Spleen (tissue), 11 donors: ENCODE results near the gene FAM107B. TPM values are rescaled to one million over a fixed set of nuclear protein-coding genes. Genes with fewer than 3 reads are reported as not detected.

Source experiments
- DNase-seq: peaks from one replicate; pipeline ENCODE4 v3.0.0-alpha.2; 2020
- H3K27ac ChIP-seq, 8 donors: fragments of 200-600 bp; sonication (generic) in 7 of 8; 1 replicate in 4 of 8; 2 replicates in 4 of 8; pipeline versions ENCODE4 v1.5.0 to v1.8.0; 2016 to 2021; ENCODE audit warnings: inconsistent platforms in 4 of 8, mild to moderate bottlenecking in 4 of 8, moderate library complexity in 1 of 8
- H3K27me3 ChIP-seq, 7 donors: fragments of 200-600 bp; sonication (generic) in 6 of 7; replicated peaks in 1 of 7; 1 replicate in 4 of 7; 2 replicates in 3 of 7; pipeline versions ENCODE4 v1.5.0 to v1.8.0; 2016 to 2021; ENCODE audit warnings: inconsistent platforms in 3 of 7, mild to moderate bottlenecking in 1 of 7
- H3K36me3 ChIP-seq, 6 donors: fragments of 200-600 bp; sonication (generic) in 5 of 6; 1 replicate in 4 of 6; 2 replicates in 2 of 6; pipeline versions ENCODE4 v1.5.0 to v1.8.0; 2016 to 2021; ENCODE audit warnings: inconsistent platforms in 2 of 6
- H3K4me1 ChIP-seq, 6 donors: fragments of 200-600 bp; sonication (generic) in 5 of 6; 1 replicate in 3 of 6; 2 replicates in 3 of 6; pipeline versions ENCODE4 v1.5.0 to v1.8.0; 2016 to 2021; ENCODE audit warnings: inconsistent platforms in 3 of 6
- H3K4me3 ChIP-seq, 8 donors: fragments of 200-600 bp; sonication (generic) in 7 of 8; 1 replicate in 4 of 8; 2 replicates in 4 of 8; pipeline versions ENCODE4 v1.5.0 to v1.8.0; 2016 to 2021; ENCODE audit warnings: inconsistent platforms in 4 of 8, mild to moderate bottlenecking in 4 of 8, moderate library complexity in 2 of 8
- H3K9me3 ChIP-seq, 8 donors: fragments of 200-600 bp; sonication (generic) in 7 of 8; 1 replicate in 4 of 8; 2 replicates in 4 of 8; pipeline versions ENCODE4 v1.5.0 to v1.8.0; 2016 to 2021; ENCODE audit warnings: inconsistent platforms in 4 of 8
- CTCF ChIP-seq, 11 experiments: fragments of 200-600 bp in 7 of 11; fragments of 450-650 bp in 4 of 11; sonication (generic) in 4 of 11; IDR thresholded peaks in 8 of 11; conservative IDR thresholded peaks in 3 of 11; 1 replicate in 7 of 11; 2 replicates in 4 of 11; pipeline versions ENCODE4 v1.4.0 to v1.8.0; 2016 to 2021; ENCODE audit warnings: antibody characterized with exemption in 11 of 11, inconsistent platforms in 4 of 11, mild to moderate bottlenecking in 1 of 11
- POLR2A ChIP-seq, 3 donors: fragments of 450-650 bp; IDR thresholded peaks; one replicate each; pipeline ENCODE4 v1.5.1; 2017; ENCODE audit warnings: antibody characterized with exemption in 3 of 3, mild to moderate bottlenecking in 1 of 3
- POLR2AphosphoS5 ChIP-seq, 3 donors: sonication (generic); formaldehyde crosslinking; IDR thresholded peaks; one replicate each; pipeline ENCODE4 v1.5.1; 2017; ENCODE audit warnings: antibody characterized with exemption in 3 of 3
- WGBS, 5 donors: extraction: QIAGEN DNeasy Blood & Tissue Kit in 3 of 5; methylation state at CpG; one replicate each; pipeline versions ENCODE4 v1.1.5 to v1.1.7; 2013 to 2018; 5-methylcytosine and 5-hydroxymethylcytosine counted together
- intact Hi-C: fragments of 100-400 bp; cut with DNase I; formaldehyde crosslinking; loops from one replicate; pipeline ENCODE4 v1.15.0; 2023; ENCODE audit warnings: low total_unique reads
- polyA plus RNA-seq, 3 donors: library from polyadenylated mRNA; stranded (reverse); fragments of 200-250 nt; gene quantifications; one replicate each; pipeline ENCODE4 v1.2.1, GENCODE V29; 2013
- total RNA-seq, 7 donors: library from RNA; depleted of rRNA in 3 of 7; stranded (reverse); fragments of >200 nt in 3 of 7; fragmentation: NEBNext Ultra II Directional in 4 of 7; extraction: Animal tissue kit (Norgen Biotek cat#: 25700) in 4 of 7; gene quantifications; one replicate each; pipeline versions ENCODE4 v1.1.0 to v1.2.1, GENCODE V29; 2016 to 2021
- donor health status: healthy with polysubstance abuse.
- donor health status: DM: no; HTN: no; CAD: no; lungs with moderate emphysema.
- donor health status: DM: no; HTN: no; CAD: no.
- donor health status: Bipolar disorder and iron deficiency.
- donor health status: healthy.
- donor health status: DM: no; HTN: no; CAD: no.
- donor health status: DM: yes; HTN: yes; CAD: no.

The FAM107B gene
- total and polyA plus RNA-seq, 10 donors, result 40.1 to 115 (median 75.5) TPM

GRCh38 chr10:14486777-14487487, 287.8 kb downstream of the FAM107B start:
- H3K27ac ChIP-seq, result no peak overlapping the region
- no peak overlapping the region for H3K4me3 ChIP-seq
- TF ChIP-seq CTCF (IDR thresholded peaks at IDR 0.05 in 8 of 11, conservative IDR thresholded peaks at IDR 0.05 in 3 of 11) (no peak), POLR2A (IDR thresholded peaks at IDR 0.05) (no peak)
- peaks cover 0 to 31% (median 0%) of the 10 kb centered on the region in 7 donors for H3K27me3 ChIP-seq
- no peak for DNase-seq
- intact Hi-C loops, result no loop called here
- WGBS, 5 donors, result 72 to 79% (median 76%) methylated on average over 13 of the region's 13 CpGs
- H3K36me3 ChIP-seq, result no peaks in the 10 kb centered on the region
- H3K4me1 ChIP-seq, result peaks cover 0 to 15% (median 2%) of the 10 kb centered on the region in 6 donors
- H3K9me3 ChIP-seq, result no peaks in the 10 kb centered on the region

GRCh38 chr10:14485986-14486385, 288.7 kb downstream of the FAM107B start:
- Histone ChIP-seq H3K27me3 (peaks cover 0 to 31% (median 0%) of the 10 kb centered on the region in 7 donors), H3K9me3 (no peaks in the 10 kb centered on the region), H3K4me3 (no peak overlapping the region), H3K27ac (no peak overlapping the region), H3K36me3 (no peaks in the 10 kb centered on the region), H3K4me1 (peaks cover 0 to 13% (median 2%) of the 10 kb centered on the region in 6 donors)
- no peak for TF ChIP-seq POLR2AphosphoS5 (IDR thresholded peaks at IDR 0.05)
- TF ChIP-seq CTCF (IDR thresholded peaks at IDR 0.05 in 8 of 11, conservative IDR thresholded peaks at IDR 0.05 in 3 of 11), result no peak
- TF ChIP-seq POLR2A (IDR thresholded peaks at IDR 0.05), result no peak
- intact Hi-C loops, result no loop called here
- DNase-seq, result no peak
- WGBS, 5 donors, result 92 to 98% (median 95%) methylated on average over 5 of the region's 5 CpGs

GRCh38 chr10:14483417-14483816, 291.3 kb downstream of the FAM107B start:
- H3K4me3 ChIP-seq, result no peak overlapping the region
- H3K27ac ChIP-seq, result no peak overlapping the region
- intact Hi-C loops, result no loop called here
- H3K36me3 ChIP-seq, result no peaks in the 10 kb centered on the region
- no peak for DNase-seq
- no peak for TF ChIP-seq POLR2A (IDR thresholded peaks at IDR 0.05)
- no peak for TF ChIP-seq POLR2AphosphoS5 (IDR thresholded peaks at IDR 0.05)
- TF ChIP-seq CTCF (IDR thresholded peaks at IDR 0.05 in 8 of 11, conservative IDR thresholded peaks at IDR 0.05 in 3 of 11), result no peak
- H3K9me3 ChIP-seq, result no peaks in the 10 kb centered on the region
- peaks cover 0 to 4% (median 0%) of the 10 kb centered on the region in 6 donors for H3K4me1 ChIP-seq
- H3K27me3 ChIP-seq, result peaks cover 0 to 31% (median 0%) of the 10 kb centered on the region in 7 donors
- 88 to 95% (median 92%) methylated on average over 5 of the region's 5 CpGs for WGBS, 5 donors

GRCh38 chr10:14481752-14482151, 292.9 kb downstream of the FAM107B start:
- Histone ChIP-seq H3K27ac (no peak overlapping the region), H3K36me3 (no peaks in the 10 kb centered on the region), H3K9me3 (no peaks in the 10 kb centered on the region), H3K4me1 (no peaks in the 10 kb centered on the region), H3K27me3 (peaks cover 0 to 22% (median 0%) of the 10 kb centered on the region in 7 donors), H3K4me3 (no peak overlapping the region)
- intact Hi-C loops, result no loop called here
- TF ChIP-seq POLR2AphosphoS5 (IDR thresholded peaks at IDR 0.05) (peak in 1 of 3 donors; percentile 24), POLR2A (IDR thresholded peaks at IDR 0.05) (no peak)
- 75 to 89% (median 79%) methylated on average over 9 of the region's 9 CpGs for WGBS, 5 donors
- DNase-seq, result no peak
